GM23338 (cell line): ENCODE data around the gene RNF130. TPM values are rescaled to one million over a fixed set of nuclear protein-coding genes. Genes with fewer than 3 reads are reported as not detected.

ENCODE experiments used
- ATAC-seq: fragments of 200-7000 bp; cut with Tn5 transposase; 3 replicates; pipeline ENCODE4 v1.9.1; 2020
- DNase-seq: peaks from one replicate; pipeline ENCODE4 v3.0.0-alpha.2; 2015; ENCODE audit warnings: low spot score
- H2AFZ ChIP-seq: fragments of 200-600 bp; sonication (generic); 2 replicates; pipeline ENCODE4 v1.8.0; 2016; ENCODE audit warnings: antibody characterized with exemption, mild to moderate bottlenecking, moderate library complexity
- H3F3A ChIP-seq: fragments of 200-600 bp; sonication (generic); replicated peaks from 2 replicates; pipeline ENCODE4 v1.8.0; 2017; ENCODE audit warnings: antibody characterized with exemption, mixed run types, low read depth
- H3K27ac ChIP-seq: fragments of 200-600 bp; sonication (generic); 2 replicates; pipeline ENCODE4 v1.6.1; 2016; ENCODE audit warnings: low read depth
- H3K27me3 ChIP-seq: fragments of 200-600 bp; sonication (generic); 2 replicates; pipeline ENCODE4 v1.8.0; 2016; ENCODE audit warnings: mild to moderate bottlenecking, mixed run types, moderate library complexity; ENCODE audit not compliant: insufficient read depth
- H3K36me3 ChIP-seq: fragments of 200-600 bp; sonication (generic); 2 replicates; pipeline ENCODE4 v1.8.0; 2016; ENCODE audit warnings: mild to moderate bottlenecking; ENCODE audit not compliant: insufficient read depth
- H3K4me1 ChIP-seq: fragments of 200-600 bp; sonication (generic); 2 replicates; pipeline ENCODE4 v1.8.0; 2016; ENCODE audit warnings: mild to moderate bottlenecking, moderate library complexity; ENCODE audit not compliant: insufficient read depth
- H3K4me2 ChIP-seq: fragments of 200-600 bp; sonication (generic); 2 replicates; pipeline ENCODE4 v1.7.1; 2017; ENCODE audit warnings: mixed run types
- H3K4me3 ChIP-seq: fragments of 200-600 bp; sonication (generic); 2 replicates; pipeline ENCODE4 v1.6.1; 2016; ENCODE audit warnings: mixed run types
- H3K79me2 ChIP-seq: fragments of 200-600 bp; sonication (generic); replicated peaks from 2 replicates; pipeline ENCODE4 v1.8.0; 2017; ENCODE audit warnings: mild to moderate bottlenecking; ENCODE audit not compliant: insufficient read depth
- H3K9me2 ChIP-seq: fragments of 200-600 bp; sonication (generic); 2 replicates; pipeline ENCODE4 v1.8.0; 2017; ENCODE audit not compliant: insufficient read depth
- H4K20me1 ChIP-seq: fragments of 200-600 bp; sonication (generic); replicated peaks from 2 replicates; pipeline ENCODE4 v1.8.0; 2017; ENCODE audit warnings: mild to moderate bottlenecking; ENCODE audit not compliant: insufficient read depth
- H3K27ac Mint-ChIP-seq: 2 replicates; pipeline ENCODE4 v1.8.0; 2020; ENCODE audit warnings: inconsistent platforms, mild to moderate bottlenecking, moderate library complexity, mixed read lengths
- H3K27me3 Mint-ChIP-seq: 3 replicates; pipeline ENCODE4 v1.8.0; 2022; ENCODE audit warnings: low read depth, mild to moderate bottlenecking, moderate library complexity, mixed read lengths, inconsistent platforms; ENCODE audit not compliant: insufficient read depth, poor library complexity
- H3K36me3 Mint-ChIP-seq: 3 replicates; pipeline ENCODE4 v1.8.0; 2021; ENCODE audit warnings: low read depth, mild to moderate bottlenecking, inconsistent platforms, moderate library complexity, mixed read lengths
- H3K4me1 Mint-ChIP-seq: 3 replicates; pipeline ENCODE4 v1.8.0; 2020; ENCODE audit warnings: mild to moderate bottlenecking, inconsistent platforms, mixed read lengths
- H3K4me3 Mint-ChIP-seq: 3 replicates; pipeline ENCODE4 v1.8.0; 2021; ENCODE audit warnings: moderate library complexity, mild to moderate bottlenecking, inconsistent platforms, mixed read lengths
- H3K9me3 Mint-ChIP-seq: 3 replicates; pipeline ENCODE4 v1.8.0; 2020; ENCODE audit warnings: moderate library complexity, mild to moderate bottlenecking, inconsistent platforms, mixed read lengths
- CREB1 ChIP-seq: fragments of 250-450 bp; sonication (Bioruptor Pico); IDR thresholded peaks from 2 replicates; pipeline ENCODE4 v1.5.0; 2020; ENCODE audit warnings: low read depth, mild to moderate bottlenecking, moderate library complexity
- EZH2 ChIP-seq: fragments of 200-600 bp; sonication (generic); IDR thresholded peaks from one replicate; pipeline ENCODE4 v1.8.0; 2017; ENCODE audit warnings: antibody characterized with exemption, mild to moderate bottlenecking, low read depth; ENCODE audit not compliant: unreplicated experiment
- EZH2phosphoT487 ChIP-seq: fragments of 200-600 bp; sonication (generic); IDR thresholded peaks from one replicate; pipeline ENCODE4 v1.8.1; 2018; ENCODE audit warnings: antibody characterized with exemption; ENCODE audit not compliant: unreplicated experiment
- JUNB ChIP-seq: IDR thresholded peaks from one replicate; pipeline ENCODE4 v1.6.1; 2016; ENCODE audit warnings: antibody characterized with exemption; ENCODE audit not compliant: unreplicated experiment
- NANOG ChIP-seq: IDR thresholded peaks from 2 replicates; pipeline ENCODE4 v1.6.1; 2016; ENCODE audit warnings: antibody characterized with exemption, borderline replicate concordance
- POLR2AphosphoS5 ChIP-seq: IDR thresholded peaks from 2 replicates; pipeline ENCODE4 v1.6.1; 2016; ENCODE audit warnings: antibody characterized with exemption, low read depth
- STAT1 ChIP-seq: IDR thresholded peaks from one replicate; pipeline ENCODE4 v1.6.1; 2016; ENCODE audit warnings: antibody characterized with exemption; ENCODE audit not compliant: unreplicated experiment
- ZNF114 ChIP-seq: fragments of 250-450 bp; sonication (Bioruptor Pico); IDR thresholded peaks from 2 replicates; pipeline ENCODE4 v1.5.0; 2020; ENCODE audit warnings: mild to moderate bottlenecking, moderate library complexity
- ZNF331 ChIP-seq: fragments of 250-450 bp; sonication (Bioruptor Pico); IDR thresholded peaks from 2 replicates; pipeline ENCODE4 v1.5.0; 2020; ENCODE audit warnings: low read depth, mild to moderate bottlenecking, moderate library complexity
- polyA plus RNA-seq: library from polyadenylated mRNA; unstranded; fragments of >200 nt; fragmentation: Nextera tagmentation; extraction: Ambion mirVana; gene quantifications from 2 replicates; pipeline ENCODE4 v1.2.1, GENCODE V29; 2016
- total RNA-seq: library from RNA; depleted of rRNA; stranded (reverse); fragments of >200 nt; shearing (Covaris generic); gene quantifications from 2 replicates; pipeline ENCODE4 v1.2.3, GENCODE V29; 2014
- TF ChIP-seq, protein P1 (sequence below), 2 experiments: fragments of 200-600 bp in 1 of 2; sonication (generic) in 1 of 2; conservative IDR thresholded peaks; 2 replicates each; pipeline versions ENCODE4 v1.5.1 to v1.6.1; 2016 to 2017; ENCODE audit warnings: antibody characterized with exemption in 2 of 2, low read depth in 2 of 2, mild to moderate bottlenecking in 2 of 2, moderate library complexity in 1 of 2
- TF ChIP-seq, protein P2 (sequence below): IDR thresholded peaks from one replicate; pipeline ENCODE4 v1.6.1; 2018; ENCODE audit warnings: antibody characterized with exemption; ENCODE audit not compliant: unreplicated experiment
- TF ChIP-seq, protein P3 (sequence below): IDR thresholded peaks from 2 replicates; pipeline ENCODE4 v1.6.1; 2016; ENCODE audit warnings: antibody characterized with exemption

The RNF130 gene
- total and polyA plus RNA-seq, 2 experiments from 2014 or later, result 60.1 to 97.3 TPM

DNA sequence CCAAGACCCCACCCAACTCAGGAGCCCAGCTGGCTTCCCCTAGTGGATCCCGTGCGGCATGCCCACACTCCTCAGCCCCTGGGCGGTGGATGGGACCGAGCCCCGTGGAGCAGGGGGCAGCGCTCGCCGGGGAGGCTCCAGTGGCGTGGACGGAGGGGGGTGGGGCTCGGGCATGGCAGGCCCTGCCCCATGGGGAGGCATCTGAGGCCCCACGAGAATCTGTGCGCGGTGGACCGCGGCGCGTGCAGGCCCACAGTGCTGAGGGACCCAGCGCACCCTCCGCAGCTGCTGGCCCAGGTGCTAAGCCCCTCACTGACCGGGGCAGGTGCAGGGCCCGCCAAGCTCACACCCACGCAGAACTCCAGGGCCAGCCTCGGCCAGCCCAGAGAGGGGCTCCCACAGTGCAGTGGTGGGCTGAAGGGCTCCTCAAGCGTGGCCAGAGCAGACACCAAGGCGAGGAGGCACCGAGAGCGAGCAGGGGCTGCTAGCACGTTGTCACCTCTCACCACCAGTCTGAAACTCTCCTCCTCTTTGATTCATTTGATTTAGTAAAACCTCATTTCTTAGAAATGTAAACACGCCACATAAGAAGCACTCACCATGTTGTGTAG lies 25.6 kb downstream of the RNF130 start (continued):
- TF ChIP-seq EZH2phosphoT487 (no peak), STAT1 (no peak), ZNF331 (no peak), ZNF114 (no peak)
- TF ChIP-seq, protein P1, sequence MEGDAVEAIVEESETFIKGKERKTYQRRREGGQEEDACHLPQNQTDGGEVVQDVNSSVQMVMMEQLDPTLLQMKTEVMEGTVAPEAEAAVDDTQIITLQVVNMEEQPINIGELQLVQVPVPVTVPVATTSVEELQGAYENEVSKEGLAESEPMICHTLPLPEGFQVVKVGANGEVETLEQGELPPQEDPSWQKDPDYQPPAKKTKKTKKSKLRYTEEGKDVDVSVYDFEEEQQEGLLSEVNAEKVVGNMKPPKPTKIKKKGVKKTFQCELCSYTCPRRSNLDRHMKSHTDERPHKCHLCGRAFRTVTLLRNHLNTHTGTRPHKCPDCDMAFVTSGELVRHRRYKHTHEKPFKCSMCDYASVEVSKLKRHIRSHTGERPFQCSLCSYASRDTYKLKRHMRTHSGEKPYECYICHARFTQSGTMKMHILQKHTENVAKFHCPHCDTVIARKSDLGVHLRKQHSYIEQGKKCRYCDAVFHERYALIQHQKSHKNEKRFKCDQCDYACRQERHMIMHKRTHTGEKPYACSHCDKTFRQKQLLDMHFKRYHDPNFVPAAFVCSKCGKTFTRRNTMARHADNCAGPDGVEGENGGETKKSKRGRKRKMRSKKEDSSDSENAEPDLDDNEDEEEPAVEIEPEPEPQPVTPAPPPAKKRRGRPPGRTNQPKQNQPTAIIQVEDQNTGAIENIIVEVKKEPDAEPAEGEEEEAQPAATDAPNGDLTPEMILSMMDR (conservative IDR thresholded peaks at IDR 0.05; ENCODE audit: low read depth in 2 of 2), result no peak
- TF ChIP-seq, protein P2, sequence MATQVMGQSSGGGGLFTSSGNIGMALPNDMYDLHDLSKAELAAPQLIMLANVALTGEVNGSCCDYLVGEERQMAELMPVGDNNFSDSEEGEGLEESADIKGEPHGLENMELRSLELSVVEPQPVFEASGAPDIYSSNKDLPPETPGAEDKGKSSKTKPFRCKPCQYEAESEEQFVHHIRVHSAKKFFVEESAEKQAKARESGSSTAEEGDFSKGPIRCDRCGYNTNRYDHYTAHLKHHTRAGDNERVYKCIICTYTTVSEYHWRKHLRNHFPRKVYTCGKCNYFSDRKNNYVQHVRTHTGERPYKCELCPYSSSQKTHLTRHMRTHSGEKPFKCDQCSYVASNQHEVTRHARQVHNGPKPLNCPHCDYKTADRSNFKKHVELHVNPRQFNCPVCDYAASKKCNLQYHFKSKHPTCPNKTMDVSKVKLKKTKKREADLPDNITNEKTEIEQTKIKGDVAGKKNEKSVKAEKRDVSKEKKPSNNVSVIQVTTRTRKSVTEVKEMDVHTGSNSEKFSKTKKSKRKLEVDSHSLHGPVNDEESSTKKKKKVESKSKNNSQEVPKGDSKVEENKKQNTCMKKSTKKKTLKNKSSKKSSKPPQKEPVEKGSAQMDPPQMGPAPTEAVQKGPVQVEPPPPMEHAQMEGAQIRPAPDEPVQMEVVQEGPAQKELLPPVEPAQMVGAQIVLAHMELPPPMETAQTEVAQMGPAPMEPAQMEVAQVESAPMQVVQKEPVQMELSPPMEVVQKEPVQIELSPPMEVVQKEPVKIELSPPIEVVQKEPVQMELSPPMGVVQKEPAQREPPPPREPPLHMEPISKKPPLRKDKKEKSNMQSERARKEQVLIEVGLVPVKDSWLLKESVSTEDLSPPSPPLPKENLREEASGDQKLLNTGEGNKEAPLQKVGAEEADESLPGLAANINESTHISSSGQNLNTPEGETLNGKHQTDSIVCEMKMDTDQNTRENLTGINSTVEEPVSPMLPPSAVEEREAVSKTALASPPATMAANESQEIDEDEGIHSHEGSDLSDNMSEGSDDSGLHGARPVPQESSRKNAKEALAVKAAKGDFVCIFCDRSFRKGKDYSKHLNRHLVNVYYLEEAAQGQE, result no peak
- TF ChIP-seq, protein P3, sequence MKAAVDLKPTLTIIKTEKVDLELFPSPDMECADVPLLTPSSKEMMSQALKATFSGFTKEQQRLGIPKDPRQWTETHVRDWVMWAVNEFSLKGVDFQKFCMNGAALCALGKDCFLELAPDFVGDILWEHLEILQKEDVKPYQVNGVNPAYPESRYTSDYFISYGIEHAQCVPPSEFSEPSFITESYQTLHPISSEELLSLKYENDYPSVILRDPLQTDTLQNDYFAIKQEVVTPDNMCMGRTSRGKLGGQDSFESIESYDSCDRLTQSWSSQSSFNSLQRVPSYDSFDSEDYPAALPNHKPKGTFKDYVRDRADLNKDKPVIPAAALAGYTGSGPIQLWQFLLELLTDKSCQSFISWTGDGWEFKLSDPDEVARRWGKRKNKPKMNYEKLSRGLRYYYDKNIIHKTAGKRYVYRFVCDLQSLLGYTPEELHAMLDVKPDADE, result no peak

DNA sequence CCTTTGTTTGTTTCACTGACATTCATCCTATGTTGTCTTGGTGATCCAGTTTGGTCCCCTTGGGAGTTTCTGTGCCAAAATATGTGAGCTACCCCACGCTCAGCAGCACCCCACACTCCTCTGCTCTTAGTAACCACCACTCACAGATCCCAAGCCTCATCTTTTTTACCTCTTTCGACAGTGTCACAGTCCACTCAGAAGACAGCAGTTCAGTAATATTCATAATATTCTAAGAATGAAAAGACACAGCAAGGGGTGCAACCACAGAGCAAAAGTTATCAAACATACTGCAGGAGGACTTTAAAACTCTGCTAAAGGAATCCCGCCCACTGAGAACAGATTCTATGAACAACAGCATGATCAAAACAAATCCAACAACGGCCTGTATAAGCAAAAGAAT lies 28.2 kb downstream of the RNF130 start:
- peak overlapping the region; percentile 40; the same call in 1 of the 2 replicates for H3K27ac Mint-ChIP-seq

More for the DNA sequence above, 28.2 kb downstream of the RNF130 start:
- H3K36me3 ChIP-seq, result peaks cover 5% of the 10 kb centered on the region; the same call in 1 of the 2 replicates
- H3K9me2 ChIP-seq, result no peaks in the 10 kb centered on the region
- H3K4me3 Mint-ChIP-seq, result no peak overlapping the region
- ATAC-seq (no peak), DNase-seq (no peak)
- H3F3A ChIP-seq, result no peaks in the 10 kb centered on the region
- peaks cover 34% of the 10 kb centered on the region for H3K9me3 Mint-ChIP-seq
- H3K4me2 ChIP-seq, result no peak overlapping the region
- no peak overlapping the region for H3K4me3 ChIP-seq
- no peak overlapping the region for H3K27ac ChIP-seq
- peaks cover 40% of the 10 kb centered on the region for H3K36me3 Mint-ChIP-seq
- H4K20me1 ChIP-seq, result peaks cover 9% of the 10 kb centered on the region; the same call in 1 of the 2 replicates
- H3K79me2 ChIP-seq, result peaks cover 68% of the 10 kb centered on the region
- no peaks in the 10 kb centered on the region for H3K27me3 Mint-ChIP-seq
- 0 out of 2 replicates have a peak, but pooled peaks cover 8% of the 10 kb centered on the region for H3K4me1 ChIP-seq
- H3K27me3 ChIP-seq, result no peaks in the 10 kb centered on the region
- peaks cover 23% of the 10 kb centered on the region for H3K4me1 Mint-ChIP-seq
- TF ChIP-seq ZNF331, result no peak
- no peak for TF ChIP-seq NANOG
- TF ChIP-seq, protein P3, result no peak
- TF ChIP-seq STAT1, result no peak
- no peak for TF ChIP-seq ZNF114
- TF ChIP-seq, protein P1 (conservative IDR thresholded peaks at IDR 0.05; ENCODE audit: low read depth in 2 of 2), result no peak
- TF ChIP-seq EZH2, result no peak
- TF ChIP-seq CREB1 (CRISPR knock-in tag), result no peak
- no peak for TF ChIP-seq JUNB
- TF ChIP-seq POLR2AphosphoS5, result no peak
- TF ChIP-seq, protein P2, result no peak
- no peak for TF ChIP-seq EZH2phosphoT487
- no peak overlapping the region for H2AFZ ChIP-seq
